ENCODE measurements around the gene RRP1B.

RRP1B gene

DNA sequence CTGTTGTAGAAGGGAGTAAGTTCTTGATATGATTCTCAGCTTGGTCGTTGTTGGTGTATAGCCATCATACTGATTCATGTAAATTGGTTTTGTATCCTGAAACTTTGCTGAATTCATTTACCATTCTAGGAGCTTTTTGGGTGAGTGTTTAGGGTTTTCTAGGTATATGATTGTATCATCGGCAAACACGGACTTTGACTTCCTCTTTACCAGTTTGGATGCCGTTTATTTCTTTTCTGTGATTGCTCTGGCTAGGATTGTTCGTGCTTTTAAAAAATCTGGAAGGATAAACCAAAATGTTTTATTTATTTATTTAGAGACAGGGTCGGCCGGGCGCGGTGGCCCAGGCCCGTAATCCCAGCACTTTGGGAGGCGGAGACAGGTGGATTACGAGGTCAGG lies 20.6 kb downstream of the RRP1B start:
- TF ChIP-seq, protein P1, sequence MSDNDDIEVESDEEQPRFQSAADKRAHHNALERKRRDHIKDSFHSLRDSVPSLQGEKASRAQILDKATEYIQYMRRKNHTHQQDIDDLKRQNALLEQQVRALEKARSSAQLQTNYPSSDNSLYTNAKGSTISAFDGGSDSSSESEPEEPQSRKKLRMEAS (IDR thresholded peaks at IDR 0.05), result no peak
- TF ChIP-seq RAD21 (IDR thresholded peaks at IDR 0.05; ENCODE audit: low read depth), result no peak
- no peak for TF ChIP-seq EP300 (IDR thresholded peaks at IDR 0.05; ENCODE audit: borderline replicate concordance)
- TF ChIP-seq EGR1 (IDR thresholded peaks at IDR 0.05), result no peak
- no peak for TF ChIP-seq FOXM1 (IDR thresholded peaks at IDR 0.05; ENCODE audit: borderline replicate concordance, low read depth)
- no peak for TF ChIP-seq TEAD4 (IDR thresholded peaks at IDR 0.05)
- TF ChIP-seq CREB1 (IDR thresholded peaks at IDR 0.05; ENCODE audit: low read depth), result no peak
- TF ChIP-seq CEBPB (IDR thresholded peaks at IDR 0.05), result no peak
- TF ChIP-seq, protein P2, sequence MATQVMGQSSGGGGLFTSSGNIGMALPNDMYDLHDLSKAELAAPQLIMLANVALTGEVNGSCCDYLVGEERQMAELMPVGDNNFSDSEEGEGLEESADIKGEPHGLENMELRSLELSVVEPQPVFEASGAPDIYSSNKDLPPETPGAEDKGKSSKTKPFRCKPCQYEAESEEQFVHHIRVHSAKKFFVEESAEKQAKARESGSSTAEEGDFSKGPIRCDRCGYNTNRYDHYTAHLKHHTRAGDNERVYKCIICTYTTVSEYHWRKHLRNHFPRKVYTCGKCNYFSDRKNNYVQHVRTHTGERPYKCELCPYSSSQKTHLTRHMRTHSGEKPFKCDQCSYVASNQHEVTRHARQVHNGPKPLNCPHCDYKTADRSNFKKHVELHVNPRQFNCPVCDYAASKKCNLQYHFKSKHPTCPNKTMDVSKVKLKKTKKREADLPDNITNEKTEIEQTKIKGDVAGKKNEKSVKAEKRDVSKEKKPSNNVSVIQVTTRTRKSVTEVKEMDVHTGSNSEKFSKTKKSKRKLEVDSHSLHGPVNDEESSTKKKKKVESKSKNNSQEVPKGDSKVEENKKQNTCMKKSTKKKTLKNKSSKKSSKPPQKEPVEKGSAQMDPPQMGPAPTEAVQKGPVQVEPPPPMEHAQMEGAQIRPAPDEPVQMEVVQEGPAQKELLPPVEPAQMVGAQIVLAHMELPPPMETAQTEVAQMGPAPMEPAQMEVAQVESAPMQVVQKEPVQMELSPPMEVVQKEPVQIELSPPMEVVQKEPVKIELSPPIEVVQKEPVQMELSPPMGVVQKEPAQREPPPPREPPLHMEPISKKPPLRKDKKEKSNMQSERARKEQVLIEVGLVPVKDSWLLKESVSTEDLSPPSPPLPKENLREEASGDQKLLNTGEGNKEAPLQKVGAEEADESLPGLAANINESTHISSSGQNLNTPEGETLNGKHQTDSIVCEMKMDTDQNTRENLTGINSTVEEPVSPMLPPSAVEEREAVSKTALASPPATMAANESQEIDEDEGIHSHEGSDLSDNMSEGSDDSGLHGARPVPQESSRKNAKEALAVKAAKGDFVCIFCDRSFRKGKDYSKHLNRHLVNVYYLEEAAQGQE (IDR thresholded peaks at IDR 0.05; ENCODE audit: low read depth), result no peak
- TF ChIP-seq TCF12 (IDR thresholded peaks at IDR 0.05; ENCODE audit: low read depth), result no peak
- no peak for TF ChIP-seq TAF1 (IDR thresholded peaks at IDR 0.05; ENCODE audit: low read depth)
- TF ChIP-seq USF1 (IDR thresholded peaks at IDR 0.05), result no peak
- no peak for TF ChIP-seq ZBTB7A (IDR thresholded peaks at IDR 0.05; ENCODE audit: low read depth)
- TF ChIP-seq NFIC (IDR thresholded peaks at IDR 0.05), result no peak
- TF ChIP-seq YY1 (IDR thresholded peaks at IDR 0.05; ENCODE audit: low read depth), result no peak

GRCh38 chr21:43681650-43682049 lies 22.3 kb downstream of the RRP1B start:
- TF ChIP-seq TAF1 (IDR thresholded peaks at IDR 0.05; ENCODE audit: low read depth) (no peak), USF1 (IDR thresholded peaks at IDR 0.05) (no peak), TEAD4 (IDR thresholded peaks at IDR 0.05) (no peak), RAD21 (IDR thresholded peaks at IDR 0.05; ENCODE audit: low read depth) (no peak), TCF12 (IDR thresholded peaks at IDR 0.05; ENCODE audit: low read depth) (no peak), YY1 (IDR thresholded peaks at IDR 0.05; ENCODE audit: low read depth) (no peak), CEBPB (IDR thresholded peaks at IDR 0.05) (no peak), CREB1 (IDR thresholded peaks at IDR 0.05; ENCODE audit: low read depth) (no peak), NFIC (IDR thresholded peaks at IDR 0.05) (no peak), EGR1 (IDR thresholded peaks at IDR 0.05) (no peak)
- TF ChIP-seq, protein P2 (IDR thresholded peaks at IDR 0.05; ENCODE audit: low read depth), result no peak
- TF ChIP-seq, protein P1 (IDR thresholded peaks at IDR 0.05), result no peak

- no peak for TF ChIP-seq CEBPB (IDR thresholded peaks at IDR 0.05)
- no peak for TF ChIP-seq EP300 (IDR thresholded peaks at IDR 0.05; ENCODE audit: borderline replicate concordance)
- no peak for TF ChIP-seq EGR1 (IDR thresholded peaks at IDR 0.05)
- TF ChIP-seq YY1 (IDR thresholded peaks at IDR 0.05; ENCODE audit: low read depth), result no peak
- no peak for TF ChIP-seq RAD21 (IDR thresholded peaks at IDR 0.05; ENCODE audit: low read depth)
- no peak for TF ChIP-seq ZBTB7A (IDR thresholded peaks at IDR 0.05; ENCODE audit: low read depth)
- TF ChIP-seq, protein P1 (IDR thresholded peaks at IDR 0.05), result no peak
- no peak for TF ChIP-seq FOXM1 (IDR thresholded peaks at IDR 0.05; ENCODE audit: borderline replicate concordance, low read depth)
- no peak for TF ChIP-seq USF1 (IDR thresholded peaks at IDR 0.05)
- no peak for TF ChIP-seq TEAD4 (IDR thresholded peaks at IDR 0.05)
Observed at GRCh38 chr21:43684424-43684823, 25.1 kb downstream of the RRP1B start.

- TF ChIP-seq EGR1 (IDR thresholded peaks at IDR 0.05), result no peak
- TF ChIP-seq YY1 (IDR thresholded peaks at IDR 0.05; ENCODE audit: low read depth), result no peak
- no peak for TF ChIP-seq TCF12 (IDR thresholded peaks at IDR 0.05; ENCODE audit: low read depth)
- TF ChIP-seq CEBPB (IDR thresholded peaks at IDR 0.05), result no peak
- TF ChIP-seq USF1 (IDR thresholded peaks at IDR 0.05), result no peak
- TF ChIP-seq TEAD4 (IDR thresholded peaks at IDR 0.05), result no peak
- TF ChIP-seq RAD21 (IDR thresholded peaks at IDR 0.05; ENCODE audit: low read depth), result no peak
- no peak for TF ChIP-seq NFIC (IDR thresholded peaks at IDR 0.05)
- TF ChIP-seq ZBTB7A (IDR thresholded peaks at IDR 0.05; ENCODE audit: low read depth), result no peak
- TF ChIP-seq FOXM1 (IDR thresholded peaks at IDR 0.05; ENCODE audit: borderline replicate concordance, low read depth), result no peak
- no peak for TF ChIP-seq TAF1 (IDR thresholded peaks at IDR 0.05; ENCODE audit: low read depth)
- TF ChIP-seq, protein P1 (IDR thresholded peaks at IDR 0.05), result no peak
- no peak for TF ChIP-seq CREB1 (IDR thresholded peaks at IDR 0.05; ENCODE audit: low read depth)
- TF ChIP-seq, protein P2 (IDR thresholded peaks at IDR 0.05; ENCODE audit: low read depth), result no peak
Observed at GRCh38 chr21:43686811-43687565, 27.6 kb downstream of the RRP1B start.
